ENCODE results near the gene WDR82. TPM values are rescaled to one million over a fixed set of nuclear protein-coding genes. Genes with fewer than 3 reads are reported as not detected.
A peak's percentile ranks its signal among the peaks of the same experiment; 100 is the strongest.

WDR82 gene
- total RNA-seq, 1 donor from 2014 or later: 75.5 TPM

- no peak for DNase-seq (ENCODE audit: low read depth in 2 of 2)
These were observed 20.5 kb downstream of the WDR82 start for GRCh38 chr3:52257911-52258310.

- no peak for DNase-seq (ENCODE audit: low read depth in 2 of 2)
These were observed 21.8 kb downstream of the WDR82 start for GRCh38 chr3:52256622-52257021.

GRCh38 chr3:52256159-52256558 lies 22.3 kb downstream of the WDR82 start:
- no peak for DNase-seq (ENCODE audit: low read depth in 2 of 2)

- no peak for DNase-seq (ENCODE audit: low read depth in 2 of 2)
These were observed 23.8 kb downstream of the WDR82 start for GRCh38 chr3:52254608-52255007.

GRCh38 chr3:52253314-52254304 lies 24.8 kb downstream of the WDR82 start:
- peak in 1 of 2 donors; percentile 49 for DNase-seq (ENCODE audit: low read depth in 2 of 2)

GRCh38 chr3:52250122-52250521 lies 28.3 kb downstream of the WDR82 start:
- DNase-seq (ENCODE audit: low read depth in 2 of 2): no peak

- DNase-seq (ENCODE audit: low read depth in 2 of 2): no peak
These were observed 28.8 kb downstream of the WDR82 start for GRCh38 chr3:52249683-52250082.

GRCh38 chr3:52248816-52249547 lies 29.5 kb downstream of the WDR82 start:
- DNase-seq (ENCODE audit: low read depth in 2 of 2): peak in 1 of 2 donors; percentile 30

GRCh38 chr3:52248165-52248541 lies 30.3 kb downstream of the WDR82 start:
- DNase-seq (ENCODE audit: low read depth in 2 of 2): no peak

- no peak for DNase-seq (ENCODE audit: low read depth in 2 of 2)
These were observed 30.9 kb downstream of the WDR82 start for GRCh38 chr3:52247409-52248164.

GRCh38 chr3:52246728-52247408 lies 31.6 kb downstream of the WDR82 start:
- DNase-seq (ENCODE audit: low read depth in 2 of 2): no peak

GRCh38 chr3:52246264-52246620 lies 32.2 kb downstream of the WDR82 start:
- DNase-seq (ENCODE audit: low read depth in 2 of 2): no peak

- peak in 1 of 2 donors; percentile 66 for DNase-seq (ENCODE audit: low read depth in 2 of 2)
These were observed 32.9 kb downstream of the WDR82 start, which contains the start of gene PPM1M for GRCh38 chr3:52245322-52246263. Gene PPM1M, plus strand, starts transcription at chr3:52245759. Its CDS starts 66 bp downstream, at chr3:52245825.

- DNase-seq (ENCODE audit: low read depth in 2 of 2): peak in 1 of 2 donors; percentile 49
These were observed 34.4 kb downstream of the WDR82 start for GRCh38 chr3:52243791-52244628.

GRCh38 chr3:52242039-52242438 lies 36.4 kb downstream of the WDR82 start:
- DNase-seq (ENCODE audit: low read depth in 2 of 2): no peak

GRCh38 chr3:52240886-52241370 lies 37.5 kb downstream of the WDR82 start:
- DNase-seq (ENCODE audit: low read depth in 2 of 2): no peak

- DNase-seq (ENCODE audit: low read depth in 2 of 2): peak in 1 of 2 donors; percentile 52
These were observed 38.2 kb downstream of the WDR82 start for GRCh38 chr3:52240059-52240885.

All from dermis microvascular lymphatic vessel endothelial cell (primary cell).